HG02885 (cell line): Measurements from ENCODE around the gene ERVV-1.
"Not testable (repeated sequence)": the region's sequence is repeated elsewhere in the genome, so short reads cannot be mapped to it uniquely, and the experiment has no call there.

ENCODE experiments used
- ATAC-seq: cut with Tn5 transposase; IDR thresholded peaks from one replicate; pipeline ENCODE4 v1.9.1; 2021; ENCODE audit warnings: mild to moderate bottlenecking; ENCODE audit not compliant: unreplicated experiment, poor library complexity

Gene ERVV-1

GRCh38 chr19:53015730-53016129 is 2.0 kb downstream of the ERVV-1 start:
- no peak for ATAC-seq

GRCh38 chr19:53019684-53020083 is 6.0 kb downstream of the ERVV-1 start:
- ATAC-seq = no peak

GRCh38 chr19:53028306-53028705 is 14.6 kb downstream of the ERVV-1 start:
- not testable (repeated sequence) for ATAC-seq

- ATAC-seq = no peak
Measured at GRCh38 chr19:53034054-53034453, 20.3 kb downstream of the ERVV-1 start.

GRCh38 chr19:53034948-53035675 is 21.4 kb downstream of the ERVV-1 start:
- no peak for ATAC-seq

- ATAC-seq = no peak
Measured at GRCh38 chr19:53037101-53038097, 23.7 kb downstream of the ERVV-1 start.

- no peak for ATAC-seq
Measured at GRCh38 chr19:53041366-53041765, 27.6 kb downstream of the ERVV-1 start.

- ATAC-seq = no peak
Measured at GRCh38 chr19:53045536-53045935, 31.8 kb downstream of the ERVV-1 start.

- ATAC-seq = no peak
Measured at GRCh38 chr19:53047379-53047778, 33.7 kb downstream of the ERVV-1 start.

GRCh38 chr19:53055117-53055516 is 41.4 kb downstream of the ERVV-1 start:
- no peak for ATAC-seq

GRCh38 chr19:53057904-53058580 is 44.3 kb downstream of the ERVV-1 start:
- ATAC-seq = no peak
